WTC11 (cell line): ENCODE measurements around the gene DGKK. TPM values are rescaled to one million over a fixed set of nuclear protein-coding genes. Genes with fewer than 3 reads are reported as not detected.

ENCODE experiments used
- ATAC-seq: fragments of 200-7000 bp; cut with Tn5 transposase; 2 replicates; pipeline ENCODE4 v1.10.0; 2021; ENCODE audit warnings: mild to moderate bottlenecking, moderate library complexity
- CTCF ChIA-PET: fragments of 300-600 bp; sonication (Branson Sonifier 250); formaldehyde crosslinking; loops from one replicate; lab custom pipeline; 2021; ENCODE audit warnings: antibody characterized with exemption; lab: Charles Lee
- POLR2A ChIA-PET: fragments of 350-600 bp; sonication (Branson Sonifier 250); formaldehyde crosslinking; loops from one replicate; lab custom pipeline; 2021; ENCODE audit warnings: antibody characterized with exemption; lab: Charles Lee
- DNase-seq: peaks from one replicate; pipeline ENCODE4 v3.0.0; 2021; ENCODE audit warnings: low spot score
- H3K27ac Mint-ChIP-seq: 2 replicates; pipeline ENCODE4 v1.8.0; 2021; ENCODE audit warnings: mixed read lengths
- H3K27me3 Mint-ChIP-seq: 2 replicates; pipeline ENCODE4 v1.8.0; 2021; ENCODE audit warnings: low read depth, mild to moderate bottlenecking, moderate library complexity, mixed read lengths
- H3K36me3 Mint-ChIP-seq: 2 replicates; pipeline ENCODE4 v1.8.0; 2021; ENCODE audit warnings: mixed read lengths
- H3K4me1 Mint-ChIP-seq: 2 replicates; pipeline ENCODE4 v1.8.0; 2022; ENCODE audit warnings: mixed read lengths
- H3K4me3 Mint-ChIP-seq: 2 replicates; pipeline ENCODE4 v1.8.0; 2021; ENCODE audit warnings: mild to moderate bottlenecking, moderate library complexity, mixed read lengths
- H3K9me3 Mint-ChIP-seq: 2 replicates; pipeline ENCODE4 v1.8.0; 2021; ENCODE audit warnings: mixed read lengths
- E2F1 ChIP-seq: sonication (generic); formaldehyde crosslinking; IDR thresholded peaks from 2 replicates; pipeline ENCODE4 v1.8.0; 2022; ENCODE audit warnings: mild to moderate bottlenecking, missing genetic modification reagents
- FOXK1 ChIP-seq: sonication (generic); formaldehyde crosslinking; IDR thresholded peaks from 2 replicates; pipeline ENCODE4 v1.8.0; 2022; ENCODE audit warnings: mild to moderate bottlenecking, moderate library complexity, missing genetic modification reagents
- HMGXB4 ChIP-seq: sonication (generic); formaldehyde crosslinking; IDR thresholded peaks from 2 replicates; pipeline ENCODE4 v1.8.1; 2023; ENCODE audit warnings: mild to moderate bottlenecking, moderate library complexity, missing genetic modification reagents
- IRF1 ChIP-seq: sonication (generic); formaldehyde crosslinking; IDR thresholded peaks from 2 replicates; pipeline ENCODE4 v1.8.0; 2023; ENCODE audit warnings: missing genetic modification reagents
- NR2C2 ChIP-seq: sonication (generic); formaldehyde crosslinking; IDR thresholded peaks from 2 replicates; pipeline ENCODE4 v1.8.0; 2022; ENCODE audit warnings: mild to moderate bottlenecking, missing genetic modification reagents
- NR3C1 ChIP-seq: sonication (generic); formaldehyde crosslinking; conservative IDR thresholded peaks from 2 replicates; pipeline ENCODE4 v1.8.1; 2023; ENCODE audit warnings: low read depth, mild to moderate bottlenecking, missing genetic modification reagents
- PRRX2 ChIP-seq: fragments of 250-450 bp; sonication (Bioruptor Pico); IDR thresholded peaks from 2 replicates; pipeline ENCODE4 v1.8.0; 2021; ENCODE audit warnings: mild to moderate bottlenecking
- SOX15 ChIP-seq: fragments of 250-450 bp; sonication (Bioruptor Pico); IDR thresholded peaks from 2 replicates; pipeline ENCODE4 v1.9.0; 2021; ENCODE audit warnings: mild to moderate bottlenecking
- TEAD4 ChIP-seq: sonication (generic); formaldehyde crosslinking; IDR thresholded peaks from 2 replicates; pipeline ENCODE4 v1.8.0; 2022; ENCODE audit warnings: mild to moderate bottlenecking, missing genetic modification reagents
- TP53 ChIP-seq: sonication (generic); formaldehyde crosslinking; IDR thresholded peaks from 2 replicates; pipeline ENCODE4 v1.8.1; 2023; ENCODE audit warnings: mild to moderate bottlenecking, missing genetic modification reagents
- ZBTB21 ChIP-seq: sonication (generic); formaldehyde crosslinking; IDR thresholded peaks from 2 replicates; pipeline ENCODE4 v1.8.1; 2023; ENCODE audit warnings: mild to moderate bottlenecking, missing genetic modification reagents, borderline replicate concordance
- ZNF138 ChIP-seq: sonication (generic); formaldehyde crosslinking; conservative IDR thresholded peaks from 2 replicates; pipeline ENCODE4 v1.8.1; 2022; ENCODE audit warnings: mild to moderate bottlenecking, moderate library complexity, missing genetic modification reagents
- ZNF232 ChIP-seq: sonication (generic); formaldehyde crosslinking; IDR thresholded peaks from 2 replicates; pipeline ENCODE4 v1.8.0; 2022; ENCODE audit warnings: mild to moderate bottlenecking, missing genetic modification reagents
- ZNF281 ChIP-seq: sonication (generic); formaldehyde crosslinking; IDR thresholded peaks from 2 replicates; pipeline ENCODE4 v1.8.0; 2023; ENCODE audit warnings: mild to moderate bottlenecking, missing genetic modification reagents
- ZNF423 ChIP-seq: fragments of 250-450 bp; sonication (Bioruptor Pico); IDR thresholded peaks from 2 replicates; pipeline ENCODE4 v2.1.2; 2022; ENCODE audit warnings: mild to moderate bottlenecking, moderate library complexity
- ZNF512 ChIP-seq: sonication (generic); formaldehyde crosslinking; IDR thresholded peaks from 2 replicates; pipeline ENCODE4 v1.8.1; 2022; ENCODE audit warnings: missing genetic modification reagents, borderline replicate concordance
- total RNA-seq: library from RNA; stranded (reverse); gene quantifications from 3 replicates; pipeline ENCODE4 v1.2.3, GENCODE V29; 2021

Gene DGKK
- total RNA-seq, 1 experiment from 2014 or later = 1.9 TPM

GRCh38 chrX:50456712-50457484, 13.7 kb downstream of the DGKK start (continued):
- no peak for TF ChIP-seq IRF1
- no peak for TF ChIP-seq NR2C2 (CRISPR knock-in tag)
- no peak for TF ChIP-seq ZNF423 (CRISPR knock-in tag)

GRCh38 chrX:50452782-50453181, 17.8 kb downstream of the DGKK start:
- no peaks in the 10 kb centered on the region for H3K9me3 Mint-ChIP-seq
- ATAC-seq (no peak), DNase-seq (no peak)
- TF ChIP-seq ZBTB21 (CRISPR knock-in tag) (no peak), NR2C2 (CRISPR knock-in tag) (no peak), ZNF512 (CRISPR knock-in tag) (no peak), FOXK1 (CRISPR knock-in tag) (no peak), ZNF281 (CRISPR knock-in tag) (no peak)
- ChIA-PET POLR2A (no interaction called here), CTCF (no interaction called here)
- peaks cover 25% of the 10 kb centered on the region for H3K4me1 Mint-ChIP-seq
- H3K27ac Mint-ChIP-seq = no peak overlapping the region
- H3K36me3 Mint-ChIP-seq = no peaks in the 10 kb centered on the region
- H3K4me3 Mint-ChIP-seq = no peak overlapping the region
- H3K27me3 Mint-ChIP-seq = peaks cover 8% of the 10 kb centered on the region; the same call in 1 of the 2 replicates

- TF ChIP-seq TP53 (CRISPR knock-in tag) = no peak
- no peak for TF ChIP-seq NR3C1 (CRISPR knock-in tag)
- no peak for TF ChIP-seq HMGXB4 (CRISPR knock-in tag)
- TF ChIP-seq SOX15 (CRISPR knock-in tag) = no peak
- no peak for TF ChIP-seq ZBTB21 (CRISPR knock-in tag)
- no peak for TF ChIP-seq ZNF138 (CRISPR knock-in tag)
- no peak for TF ChIP-seq ZNF232 (CRISPR knock-in tag)
- no peak for TF ChIP-seq TEAD4 (CRISPR knock-in tag)
- no peak for TF ChIP-seq PRRX2
- no peak for TF ChIP-seq E2F1
- TF ChIP-seq, all 79 proteins: peak for 0
- DNase-seq = no peak
- H3K9me3 Mint-ChIP-seq = no peaks in the 10 kb centered on the region
- POLR2A ChIA-PET = no interaction called here
- CTCF ChIA-PET = no interaction called here
- H3K4me1 Mint-ChIP-seq = peaks cover 6% of the 10 kb centered on the region
- no peak overlapping the region for H3K4me3 Mint-ChIP-seq
- H3K27me3 Mint-ChIP-seq = peaks cover 4% of the 10 kb centered on the region; the same call in 1 of the 2 replicates
- ATAC-seq = no peak
- H3K36me3 Mint-ChIP-seq = no peaks in the 10 kb centered on the region
- H3K27ac Mint-ChIP-seq = no peak overlapping the region
Observed at GRCh38 chrX:50450324-50450723, 20.3 kb downstream of the DGKK start.
